ENCODE measurements around the gene OR11A1.

The OR11A1 gene

GRCh38 chr6:29465801-29466200 lies 8.9 kb upstream of the OR11A1 start:
- H3K36me3 ChIP-seq (replicated peaks; ENCODE audit: insufficient read depth, low read length) = no peaks in the 10 kb centered on the region
- no peak overlapping the region for H3K4me3 ChIP-seq (ENCODE audit: low read length)
- H3F3A ChIP-seq (ENCODE audit: insufficient read depth, low read length) = no peaks in the 10 kb centered on the region
- no peaks in the 10 kb centered on the region for H3K9me3 ChIP-seq (replicated peaks; ENCODE audit: insufficient read depth, low read length)
- H3K4me1 ChIP-seq (ENCODE audit: low read length) = no peaks in the 10 kb centered on the region
- no peak overlapping the region for H2AFZ ChIP-seq (ENCODE audit: low read length)
- H3K27me3 ChIP-seq (replicated peaks; ENCODE audit: insufficient read depth, low read length) = no peaks in the 10 kb centered on the region
- TF ChIP-seq EZH2 (optimal IDR thresholded peaks at IDR 0.05; ENCODE audit: low read depth, low read length) (no peak), CTCF (IDR thresholded peaks at IDR 0.05; ENCODE audit: low read length) (no peak), EZH2phosphoT487 (IDR thresholded peaks at IDR 0.05; ENCODE audit: low read length) (no peak)
- H3K4me2 ChIP-seq (ENCODE audit: low read depth, low read length) = no peak overlapping the region
- H3K9ac ChIP-seq (ENCODE audit: low read length) = no peak overlapping the region
- no peak overlapping the region for H3K27ac ChIP-seq (ENCODE audit: low read length)
- no peak for DNase-seq
- no peaks in the 10 kb centered on the region for H3K9me2 ChIP-seq (replicated peaks; ENCODE audit: insufficient read depth, low read length)
- H3K79me2 ChIP-seq (ENCODE audit: low read length) = no peaks in the 10 kb centered on the region
- H4K20me1 ChIP-seq (ENCODE audit: insufficient read depth, low read length) = no peaks in the 10 kb centered on the region

- no peak overlapping the region for H3K4me2 ChIP-seq (ENCODE audit: low read depth, low read length)
- H3K4me3 ChIP-seq (ENCODE audit: low read length) = no peak overlapping the region
- H3K79me2 ChIP-seq (ENCODE audit: low read length) = no peaks in the 10 kb centered on the region
- H3K27ac ChIP-seq (ENCODE audit: low read length) = no peak overlapping the region
- no peaks in the 10 kb centered on the region for H3K9me2 ChIP-seq (replicated peaks; ENCODE audit: insufficient read depth, low read length)
- H4K20me1 ChIP-seq (ENCODE audit: insufficient read depth, low read length) = no peaks in the 10 kb centered on the region
- no peaks in the 10 kb centered on the region for H3K27me3 ChIP-seq (replicated peaks; ENCODE audit: insufficient read depth, low read length)
- TF ChIP-seq CTCF (IDR thresholded peaks at IDR 0.05; ENCODE audit: low read length) (no peak), EZH2phosphoT487 (IDR thresholded peaks at IDR 0.05; ENCODE audit: low read length) (no peak), EZH2 (optimal IDR thresholded peaks at IDR 0.05; ENCODE audit: low read depth, low read length) (no peak)
- no peak for DNase-seq
- no peaks in the 10 kb centered on the region for H3F3A ChIP-seq (ENCODE audit: insufficient read depth, low read length)
- H3K9ac ChIP-seq (ENCODE audit: low read length) = no peak overlapping the region
- no peaks in the 10 kb centered on the region for H3K9me3 ChIP-seq (replicated peaks; ENCODE audit: insufficient read depth, low read length)
- no peak overlapping the region for H2AFZ ChIP-seq (ENCODE audit: low read length)
- H3K4me1 ChIP-seq (ENCODE audit: low read length) = no peaks in the 10 kb centered on the region
- no peaks in the 10 kb centered on the region for H3K36me3 ChIP-seq (replicated peaks; ENCODE audit: insufficient read depth, low read length)
These were observed 8.4 kb upstream of the OR11A1 start for GRCh38 chr6:29465279-29465678.

- H3K9me2 ChIP-seq (replicated peaks; ENCODE audit: insufficient read depth, low read length) = no peaks in the 10 kb centered on the region
- H3K36me3 ChIP-seq (replicated peaks; ENCODE audit: insufficient read depth, low read length) = no peaks in the 10 kb centered on the region
- no peak for DNase-seq
- no peak overlapping the region for H3K4me3 ChIP-seq (ENCODE audit: low read length)
- H3K4me1 ChIP-seq (ENCODE audit: low read length) = no peaks in the 10 kb centered on the region
- no peaks in the 10 kb centered on the region for H3K9me3 ChIP-seq (replicated peaks; ENCODE audit: insufficient read depth, low read length)
- H3K79me2 ChIP-seq (ENCODE audit: low read length) = no peaks in the 10 kb centered on the region
- no peak for TF ChIP-seq EZH2phosphoT487 (IDR thresholded peaks at IDR 0.05; ENCODE audit: low read length)
- no peak for TF ChIP-seq CTCF (IDR thresholded peaks at IDR 0.05; ENCODE audit: low read length)
- no peak for TF ChIP-seq EZH2 (optimal IDR thresholded peaks at IDR 0.05; ENCODE audit: low read depth, low read length)
- no peak overlapping the region for H3K9ac ChIP-seq (ENCODE audit: low read length)
- H3K27ac ChIP-seq (ENCODE audit: low read length) = no peak overlapping the region
- H4K20me1 ChIP-seq (ENCODE audit: insufficient read depth, low read length) = no peaks in the 10 kb centered on the region
- H3F3A ChIP-seq (ENCODE audit: insufficient read depth, low read length) = no peaks in the 10 kb centered on the region
- no peaks in the 10 kb centered on the region for H3K27me3 ChIP-seq (replicated peaks; ENCODE audit: insufficient read depth, low read length)
- no peak overlapping the region for H3K4me2 ChIP-seq (ENCODE audit: low read depth, low read length)
- no peak overlapping the region for H2AFZ ChIP-seq (ENCODE audit: low read length)
These were observed 5.2 kb upstream of the OR11A1 start for GRCh38 chr6:29462022-29462421.
